Fibroblast of the aortic adventitia (primary cell): Measurements from ENCODE around the gene PTBP3. TPM values are rescaled to one million over a fixed set of nuclear protein-coding genes. Genes with fewer than 3 reads are reported as not detected.

ENCODE experiments used
- DNase-seq: peaks from one replicate; pipeline ENCODE4 v3.0.0-alpha.2; 2010; ENCODE audit warnings: low read depth
- H3K4me3 ChIP-seq: 2 replicates; pipeline ENCODE4 v1.5.1; 2011; ENCODE audit warnings: low read depth, mild to moderate bottlenecking, control low read depth, low read length, moderate library complexity
- total RNA-seq: library from RNA; depleted of rRNA; stranded (reverse); fragments of >200 nt; gene quantifications from 2 replicates; pipeline ENCODE4 v1.2.3, GENCODE V29; 2012; ENCODE audit warnings: low replicate concordance
- TF ChIP-seq, protein P1 (sequence below): IDR thresholded peaks from 2 replicates; pipeline ENCODE4 v1.5.1; 2011; ENCODE audit warnings: mild to moderate bottlenecking, low read length, control low read depth, inconsistent platforms; ENCODE audit not compliant: insufficient read depth

PTBP3 gene
- total RNA-seq, 1 donor = 32.4 TPM

DNA sequence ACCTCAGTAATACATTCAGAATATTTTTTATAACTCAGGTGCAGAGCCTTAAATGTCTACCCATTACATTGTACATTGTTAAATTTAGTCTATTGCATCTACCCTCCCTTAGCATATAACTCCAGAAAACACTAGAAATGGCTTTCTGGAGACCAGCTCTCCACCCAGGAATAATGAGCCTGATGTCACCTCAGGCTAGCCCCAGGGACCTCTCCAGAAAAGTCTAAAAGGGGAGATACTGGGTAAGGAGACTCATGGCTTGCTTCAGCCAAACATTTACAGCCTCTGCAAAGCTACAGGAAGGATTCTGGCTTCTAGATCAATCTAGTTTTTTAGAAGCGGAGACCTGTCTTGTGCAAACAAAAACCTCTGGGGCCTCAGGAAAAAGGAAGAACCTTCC is 144.5 kb downstream of the PTBP3 start:
- no peak overlapping the region for H3K4me3 ChIP-seq
- DNase-seq = no peak
- TF ChIP-seq, protein P1, sequence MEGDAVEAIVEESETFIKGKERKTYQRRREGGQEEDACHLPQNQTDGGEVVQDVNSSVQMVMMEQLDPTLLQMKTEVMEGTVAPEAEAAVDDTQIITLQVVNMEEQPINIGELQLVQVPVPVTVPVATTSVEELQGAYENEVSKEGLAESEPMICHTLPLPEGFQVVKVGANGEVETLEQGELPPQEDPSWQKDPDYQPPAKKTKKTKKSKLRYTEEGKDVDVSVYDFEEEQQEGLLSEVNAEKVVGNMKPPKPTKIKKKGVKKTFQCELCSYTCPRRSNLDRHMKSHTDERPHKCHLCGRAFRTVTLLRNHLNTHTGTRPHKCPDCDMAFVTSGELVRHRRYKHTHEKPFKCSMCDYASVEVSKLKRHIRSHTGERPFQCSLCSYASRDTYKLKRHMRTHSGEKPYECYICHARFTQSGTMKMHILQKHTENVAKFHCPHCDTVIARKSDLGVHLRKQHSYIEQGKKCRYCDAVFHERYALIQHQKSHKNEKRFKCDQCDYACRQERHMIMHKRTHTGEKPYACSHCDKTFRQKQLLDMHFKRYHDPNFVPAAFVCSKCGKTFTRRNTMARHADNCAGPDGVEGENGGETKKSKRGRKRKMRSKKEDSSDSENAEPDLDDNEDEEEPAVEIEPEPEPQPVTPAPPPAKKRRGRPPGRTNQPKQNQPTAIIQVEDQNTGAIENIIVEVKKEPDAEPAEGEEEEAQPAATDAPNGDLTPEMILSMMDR = no peak

GRCh38 chr9:112187404-112187803 is 146.0 kb downstream of the PTBP3 start:
- H3K4me3 ChIP-seq = no peak overlapping the region
- DNase-seq = no peak
- TF ChIP-seq, protein P1 = no peak

- DNase-seq = no peak
- no peak overlapping the region for H3K4me3 ChIP-seq
- TF ChIP-seq, protein P1 = no peak
These were observed 146.7 kb downstream of the PTBP3 start for GRCh38 chr9:112186695-112187094.

DNA sequence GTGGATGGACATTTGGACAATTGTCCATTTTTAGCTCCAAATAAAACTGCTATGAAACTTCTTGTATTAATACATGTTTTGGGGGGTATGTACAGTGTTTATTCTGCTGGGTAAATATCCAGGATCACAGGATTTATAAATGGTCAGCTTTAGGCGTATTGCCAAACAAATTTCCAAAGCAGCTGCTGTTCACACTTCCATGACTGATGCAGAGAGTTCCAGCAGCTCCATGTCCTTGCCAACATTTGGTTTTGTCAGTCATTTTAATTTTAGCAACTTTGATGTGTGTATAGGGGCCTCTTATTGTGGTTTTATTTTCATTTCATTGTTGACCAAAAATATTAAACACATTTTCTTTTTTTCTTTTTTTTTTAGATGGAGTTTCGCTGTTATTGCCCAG is 148.5 kb downstream of the PTBP3 start:
- no peak for DNase-seq
- TF ChIP-seq, protein P1 = no peak

DNA sequence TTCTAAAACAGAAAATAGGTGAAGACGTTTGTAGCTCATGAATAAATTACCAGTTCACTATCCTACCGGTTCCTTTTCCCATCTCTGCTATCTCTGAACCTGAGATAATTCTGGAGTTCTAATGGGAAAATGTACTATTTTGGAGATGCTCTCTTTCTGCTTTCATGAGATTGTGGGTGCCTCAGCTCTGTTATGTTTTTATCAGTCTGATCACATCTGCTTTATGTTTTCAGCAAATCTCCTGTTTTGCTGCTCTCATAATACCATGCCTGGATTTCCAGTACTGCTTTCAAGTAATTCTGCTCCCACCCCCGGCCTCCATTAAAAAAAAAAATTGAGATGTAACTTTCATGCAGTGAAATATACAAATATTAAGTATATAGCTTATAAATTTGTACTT is 149.2 kb downstream of the PTBP3 start:
- no peak for DNase-seq
- H3K4me3 ChIP-seq = no peak overlapping the region
- TF ChIP-seq, protein P1 = no peak

More for the DNA sequence above, 148.5 kb downstream of the PTBP3 start:
- H3K4me3 ChIP-seq = no peak overlapping the region

DNA sequence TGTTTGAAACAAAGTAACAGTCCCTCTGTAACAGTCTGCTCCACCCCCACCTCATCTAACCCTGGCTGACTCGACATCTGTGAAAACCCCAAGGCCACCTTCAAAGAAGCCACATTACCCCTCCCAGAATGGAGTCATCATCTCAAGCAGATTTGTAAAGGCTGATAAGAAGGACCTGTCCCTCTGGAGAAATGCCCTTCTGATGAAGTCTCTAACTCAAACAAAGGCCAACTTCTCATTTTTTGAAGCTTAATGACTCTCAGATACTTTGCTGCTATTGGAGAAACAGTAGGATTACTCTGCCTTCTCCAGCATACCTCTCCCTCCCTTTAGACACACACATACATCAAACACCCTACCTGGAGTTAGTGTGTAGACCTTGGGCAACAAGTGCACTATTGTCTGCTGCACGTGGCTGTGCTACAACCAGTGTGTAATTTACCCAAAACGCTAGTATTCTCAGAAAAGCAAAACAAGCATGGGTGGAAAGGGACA is 153.0 kb downstream of the PTBP3 start:
- TF ChIP-seq, protein P1 = no peak
- DNase-seq = peak; percentile 13

DNA sequence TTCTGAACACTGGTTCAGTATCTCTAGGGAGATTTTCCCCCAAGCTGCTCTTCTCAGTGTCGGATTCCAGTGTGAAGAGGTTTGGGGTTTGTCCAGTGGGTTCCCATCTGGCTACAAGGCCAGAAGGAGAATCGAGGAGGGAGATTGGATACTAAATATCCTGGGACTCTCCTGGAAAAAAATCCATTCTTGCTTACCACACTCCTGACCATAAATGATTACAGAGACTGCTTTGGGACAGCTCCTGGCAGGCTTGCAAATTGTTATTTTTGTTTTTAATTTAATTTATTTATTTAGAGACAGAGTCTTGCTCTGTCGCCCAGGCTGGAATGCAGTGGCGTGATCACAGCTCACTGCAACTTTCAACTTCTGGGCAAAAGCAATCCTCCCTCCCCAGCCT is 153.6 kb downstream of the PTBP3 start:
- H3K4me3 ChIP-seq = no peak overlapping the region
- TF ChIP-seq, protein P1 = no peak
- DNase-seq = peak; percentile 7

More for the DNA sequence above, 153.0 kb downstream of the PTBP3 start:
- H3K4me3 ChIP-seq = no peak overlapping the region
